Panc1 (cell line): ENCODE measurements around the gene ZBTB45. TPM values are rescaled to one million over a fixed set of nuclear protein-coding genes. Genes with fewer than 3 reads are reported as not detected.

Experiments
- ATAC-seq: fragments of 200-7000 bp; cut with Tn5 transposase; 2 replicates; pipeline ENCODE4 v1.9.1; 2020; ENCODE audit warnings: mild to moderate bottlenecking, moderate library complexity
- BruUV-seq: library from RNA; stranded (reverse); fragments of 400-500 nt; replicated peaks from 2 replicates; lab custom pipeline; 2021; lab: Mats Ljungman, UMichigan
- CTCF ChIA-PET: fragments of 300-600 bp; sonication (Branson Sonifier 250); formaldehyde crosslinking; loops from one replicate; lab custom pipeline; 2022; ENCODE audit warnings: antibody characterized with exemption; lab: Charles Lee
- POLR2A ChIA-PET: fragments of 300-600 bp; sonication (Branson Sonifier 250); formaldehyde crosslinking; loops from one replicate; lab custom pipeline; 2022; ENCODE audit warnings: antibody characterized with exemption; lab: Charles Lee
- DNase-seq: peaks from one replicate; pipeline ENCODE4 v3.0.0-alpha.2; 2010; ENCODE audit warnings: low read depth, low spot score
- H3K27ac ChIP-seq: 2 replicates; pipeline ENCODE4 v1.5.1; 2011; ENCODE audit warnings: mild to moderate bottlenecking, low read length, inconsistent platforms
- H3K27me3 ChIP-seq: fragments of 200-500 bp; sonication (Bioruptor generic); 2 replicates; pipeline ENCODE4 v1.6.0; 2014; ENCODE audit warnings: low read length, inconsistent platforms; ENCODE audit not compliant: control insufficient read depth, insufficient read depth
- H3K36me3 ChIP-seq: fragments of 200-500 bp; sonication (Bioruptor generic); 2 replicates; pipeline ENCODE4 v1.5.1; 2014; ENCODE audit warnings: inconsistent platforms, mild to moderate bottlenecking, low read length, moderate library complexity; ENCODE audit not compliant: control insufficient read depth, insufficient read depth
- H3K4me1 ChIP-seq: 2 replicates; pipeline ENCODE4 v1.5.1; 2011; ENCODE audit warnings: inconsistent platforms, mild to moderate bottlenecking, low read length, moderate library complexity; ENCODE audit not compliant: control insufficient read depth, insufficient read depth
- H3K4me3 ChIP-seq, 2 experiments: 2 replicates each; pipeline ENCODE4 v1.5.1; 2011 to 2012; ENCODE audit warnings: low read depth in 2 of 2, low read length in 2 of 2, mild to moderate bottlenecking in 2 of 2, inconsistent platforms in 1 of 2, moderate library complexity in 1 of 2
- H3K9me3 ChIP-seq: fragments of 200-500 bp; sonication (Bioruptor generic); 2 replicates; pipeline ENCODE4 v1.5.1; 2014; ENCODE audit warnings: low read depth, mild to moderate bottlenecking, inconsistent platforms, low read length, moderate library complexity; ENCODE audit not compliant: control insufficient read depth, insufficient read depth
- POLR2AphosphoS5 ChIP-seq: IDR thresholded peaks from 2 replicates; pipeline ENCODE4 v1.6.1; 2012; ENCODE audit warnings: mild to moderate bottlenecking, low read depth, low read length, moderate library complexity
- SIN3A ChIP-seq: IDR thresholded peaks from 2 replicates; pipeline ENCODE4 v1.6.1; 2012; ENCODE audit warnings: low read depth, mild to moderate bottlenecking, low read length, moderate library complexity, borderline replicate concordance; ENCODE audit not compliant: insufficient read depth
- TCF7L2 ChIP-seq: IDR thresholded peaks from 2 replicates; pipeline ENCODE4 v1.6.1; 2011; ENCODE audit warnings: mild to moderate bottlenecking, low read depth, low read length, inconsistent platforms
- in situ Hi-C: cut with HindIII; loops from 2 replicates; pipeline ENCODE4 v1.10.0; 2016; ENCODE audit warnings: low sequenced_read_pairs, low pct_unique_long_range_greater_than_20kb
- intact Hi-C: fragments of 100-400 bp; cut with micrococcal nuclease; formaldehyde crosslinking; loops from one replicate; pipeline ENCODE4 v1.10.0; 2022; ENCODE audit not compliant: unreplicated experiment
- total RNA-seq: library from RNA; stranded (reverse); gene quantifications from one replicate; pipeline ENCODE4 v1.2.1, GENCODE V29; 2021; ENCODE audit not compliant: unreplicated experiment
- TF ChIP-seq, protein P1 (sequence below), 2 experiments: IDR thresholded peaks; 2 replicates each; pipeline ENCODE4 v1.6.1; 2011 to 2012; ENCODE audit warnings: low read depth in 2 of 2, control low read depth in 1 of 2, low read length in 1 of 2, mild to moderate bottlenecking in 1 of 2, moderate library complexity in 1 of 2; ENCODE audit not compliant: insufficient read depth in 1 of 2
- TF ChIP-seq, protein P2 (sequence below): fragments of 450-650 bp; IDR thresholded peaks from 2 replicates; pipeline ENCODE4 v1.5.1; 2017; ENCODE audit warnings: mild to moderate bottlenecking

The ZBTB45 gene
- total RNA-seq, 1 experiment from 2014 or later, result 24.7 TPM

DNA sequence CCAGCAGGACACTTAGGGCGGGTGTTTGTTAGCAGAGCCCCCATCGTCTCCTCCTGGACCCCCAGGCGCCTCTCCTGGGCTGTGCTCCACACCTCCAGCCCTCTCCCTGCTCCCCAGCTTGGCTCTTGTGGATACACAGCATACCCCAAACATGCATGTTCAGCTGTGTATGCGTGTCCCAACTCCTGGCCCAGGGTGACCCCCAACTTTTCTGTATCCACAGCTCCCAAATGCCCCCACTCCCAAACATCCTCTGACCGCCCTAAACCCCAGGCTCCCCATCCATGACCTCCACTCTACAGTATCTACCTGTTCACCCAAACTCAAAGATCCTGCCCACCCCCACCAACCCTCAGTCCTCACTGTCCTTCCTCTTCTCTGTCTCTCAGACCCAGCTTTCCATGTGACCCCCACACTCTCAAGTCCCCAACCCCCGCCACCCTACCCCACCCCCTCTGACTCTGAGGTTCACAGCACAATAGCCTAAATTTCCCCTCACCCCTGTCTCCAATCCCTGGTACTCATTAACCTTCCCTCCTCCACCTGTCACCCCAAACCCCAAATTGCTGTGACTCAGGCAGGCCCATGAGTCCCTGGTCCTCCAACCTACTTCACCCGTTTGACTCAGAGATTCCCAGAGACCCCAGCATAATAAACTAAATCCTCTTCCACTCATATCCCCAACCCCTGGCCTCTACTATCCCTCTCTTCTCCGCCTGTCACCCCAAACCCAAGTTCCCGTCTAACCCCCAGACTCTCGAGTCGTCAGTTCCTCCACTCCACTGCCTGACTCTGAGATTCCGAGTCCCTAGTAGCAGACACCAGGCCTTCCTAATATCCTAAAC lies 37.8 kb upstream of the ZBTB45 start:
- peaks cover 42% of the 10 kb centered on the region for H3K4me1 ChIP-seq
- POLR2A ChIA-PET, result interaction anchor here (0.5 to 1.2 kb wide), 2 partner anchors 17 to 18 kb away, joined by 5 to 7 read pairs; no protein-coding TSS in a partner anchor
- H3K9me3 ChIP-seq, result no peaks in the 10 kb centered on the region
- H3K27me3 ChIP-seq, result no peaks in the 10 kb centered on the region
- DNase-seq (no peak), ATAC-seq (no peak)
- BruUV-seq, result no TSS peak
- intact Hi-C loops, result no loop called here
- peak overlapping the region; percentile 66 to 100 for H3K4me3 ChIP-seq
- in situ Hi-C loops, result no loop called here
- peak overlapping the region; percentile 84 for H3K27ac ChIP-seq
- no peaks in the 10 kb centered on the region; the same call in 1 of the 2 replicates for H3K36me3 ChIP-seq
- TF ChIP-seq POLR2AphosphoS5 (no peak), SIN3A (no peak), TCF7L2 (no peak)
- TF ChIP-seq, protein P1, sequence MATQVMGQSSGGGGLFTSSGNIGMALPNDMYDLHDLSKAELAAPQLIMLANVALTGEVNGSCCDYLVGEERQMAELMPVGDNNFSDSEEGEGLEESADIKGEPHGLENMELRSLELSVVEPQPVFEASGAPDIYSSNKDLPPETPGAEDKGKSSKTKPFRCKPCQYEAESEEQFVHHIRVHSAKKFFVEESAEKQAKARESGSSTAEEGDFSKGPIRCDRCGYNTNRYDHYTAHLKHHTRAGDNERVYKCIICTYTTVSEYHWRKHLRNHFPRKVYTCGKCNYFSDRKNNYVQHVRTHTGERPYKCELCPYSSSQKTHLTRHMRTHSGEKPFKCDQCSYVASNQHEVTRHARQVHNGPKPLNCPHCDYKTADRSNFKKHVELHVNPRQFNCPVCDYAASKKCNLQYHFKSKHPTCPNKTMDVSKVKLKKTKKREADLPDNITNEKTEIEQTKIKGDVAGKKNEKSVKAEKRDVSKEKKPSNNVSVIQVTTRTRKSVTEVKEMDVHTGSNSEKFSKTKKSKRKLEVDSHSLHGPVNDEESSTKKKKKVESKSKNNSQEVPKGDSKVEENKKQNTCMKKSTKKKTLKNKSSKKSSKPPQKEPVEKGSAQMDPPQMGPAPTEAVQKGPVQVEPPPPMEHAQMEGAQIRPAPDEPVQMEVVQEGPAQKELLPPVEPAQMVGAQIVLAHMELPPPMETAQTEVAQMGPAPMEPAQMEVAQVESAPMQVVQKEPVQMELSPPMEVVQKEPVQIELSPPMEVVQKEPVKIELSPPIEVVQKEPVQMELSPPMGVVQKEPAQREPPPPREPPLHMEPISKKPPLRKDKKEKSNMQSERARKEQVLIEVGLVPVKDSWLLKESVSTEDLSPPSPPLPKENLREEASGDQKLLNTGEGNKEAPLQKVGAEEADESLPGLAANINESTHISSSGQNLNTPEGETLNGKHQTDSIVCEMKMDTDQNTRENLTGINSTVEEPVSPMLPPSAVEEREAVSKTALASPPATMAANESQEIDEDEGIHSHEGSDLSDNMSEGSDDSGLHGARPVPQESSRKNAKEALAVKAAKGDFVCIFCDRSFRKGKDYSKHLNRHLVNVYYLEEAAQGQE (IDR thresholded peaks at IDR 0.05; ENCODE audit: insufficient read depth in 1 of 2, low read depth in 2 of 2, low read length in 1 of 2), result no peak
- TF ChIP-seq, protein P2, sequence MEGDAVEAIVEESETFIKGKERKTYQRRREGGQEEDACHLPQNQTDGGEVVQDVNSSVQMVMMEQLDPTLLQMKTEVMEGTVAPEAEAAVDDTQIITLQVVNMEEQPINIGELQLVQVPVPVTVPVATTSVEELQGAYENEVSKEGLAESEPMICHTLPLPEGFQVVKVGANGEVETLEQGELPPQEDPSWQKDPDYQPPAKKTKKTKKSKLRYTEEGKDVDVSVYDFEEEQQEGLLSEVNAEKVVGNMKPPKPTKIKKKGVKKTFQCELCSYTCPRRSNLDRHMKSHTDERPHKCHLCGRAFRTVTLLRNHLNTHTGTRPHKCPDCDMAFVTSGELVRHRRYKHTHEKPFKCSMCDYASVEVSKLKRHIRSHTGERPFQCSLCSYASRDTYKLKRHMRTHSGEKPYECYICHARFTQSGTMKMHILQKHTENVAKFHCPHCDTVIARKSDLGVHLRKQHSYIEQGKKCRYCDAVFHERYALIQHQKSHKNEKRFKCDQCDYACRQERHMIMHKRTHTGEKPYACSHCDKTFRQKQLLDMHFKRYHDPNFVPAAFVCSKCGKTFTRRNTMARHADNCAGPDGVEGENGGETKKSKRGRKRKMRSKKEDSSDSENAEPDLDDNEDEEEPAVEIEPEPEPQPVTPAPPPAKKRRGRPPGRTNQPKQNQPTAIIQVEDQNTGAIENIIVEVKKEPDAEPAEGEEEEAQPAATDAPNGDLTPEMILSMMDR, result no peak
- CTCF ChIA-PET, result interaction anchor here (0.5 kb wide), 1 partner anchor 788 kb away, joined by 8 read pairs; the partner anchor contains the start of gene ZNF586

DNA sequence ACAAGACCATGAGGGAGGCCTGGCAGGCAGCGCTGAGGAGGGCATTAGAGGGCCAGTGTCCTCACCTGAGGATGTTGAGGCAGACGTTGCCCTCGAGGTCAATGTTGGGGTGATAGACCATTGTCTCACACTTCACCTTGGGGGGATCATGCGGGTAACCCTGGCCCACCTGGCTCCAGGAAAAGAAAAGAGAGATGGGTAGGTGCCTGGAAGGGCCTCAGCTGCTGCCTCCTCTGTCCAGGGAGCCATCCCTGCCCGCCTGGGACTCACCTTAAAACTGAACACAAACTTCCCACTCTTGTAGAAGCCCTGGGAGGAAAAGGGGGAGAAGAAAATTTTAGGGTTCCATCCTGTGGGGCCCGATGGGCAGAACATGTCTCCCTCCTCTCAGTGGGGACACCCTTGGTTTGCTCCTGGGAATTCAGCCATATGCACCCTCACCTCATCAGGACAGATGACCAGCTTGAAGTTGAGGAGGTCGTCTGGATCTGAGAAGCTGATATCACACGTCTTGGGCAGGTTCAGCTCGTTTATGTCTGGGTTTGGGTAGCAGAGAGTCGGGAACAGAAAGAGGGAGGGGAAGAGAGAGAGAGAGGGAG lies 37.1 kb upstream of the ZBTB45 start:
- ChIA-PET POLR2A (interaction anchor here (0.5 to 1.2 kb wide), 2 partner anchors 17 to 19 kb away, joined by 5 to 7 read pairs; no protein-coding TSS in a partner anchor), CTCF (interaction anchor here (0.5 kb wide), 1 partner anchor 787 kb away, joined by 8 read pairs; the partner anchor contains the start of gene ZNF586)
- Histone ChIP-seq H3K36me3 (peaks cover under 1% of the 10 kb centered on the region; the same call in 1 of the 2 replicates), H3K9me3 (no peaks in the 10 kb centered on the region), H3K4me3 (peak overlapping the region; percentile 66 to 100), H3K27ac (peak overlapping the region; percentile 84), H3K27me3 (no peaks in the 10 kb centered on the region), H3K4me1 (peaks cover 42% of the 10 kb centered on the region)
- DNase-seq (no peak), ATAC-seq (no peak)
- in situ Hi-C loops, result no loop called here
- intact Hi-C loops, result no loop called here
- TSS peak; percentile 62 for BruUV-seq
- TF ChIP-seq SIN3A (no peak), TCF7L2 (no peak)
- TF ChIP-seq, protein P1 (IDR thresholded peaks at IDR 0.05; ENCODE audit: insufficient read depth in 1 of 2, low read depth in 2 of 2, low read length in 1 of 2), result no peak
